B cell (primary cell): Measurements from ENCODE around the gene STXBP1. TPM values are rescaled to one million over a fixed set of nuclear protein-coding genes. Genes with fewer than 3 reads are reported as not detected.

Experiments
- ATAC-seq: fragments of 200-7000 bp; cut with Tn5 transposase; one replicate; pipeline ENCODE4 v1.10.0; 2021; ENCODE audit warnings: low read depth, mild to moderate bottlenecking, moderate number of reproducible peaks, moderate library complexity
- CTCF ChIA-PET: fragments of 350-600 bp; sonication (Branson Sonifier 250); formaldehyde crosslinking; loops from one replicate; lab custom pipeline; 2021; ENCODE audit warnings: antibody characterized with exemption, inconsistent platforms; lab: Charles Lee
- POLR2A ChIA-PET: fragments of 350-600 bp; sonication (Branson Sonifier 250); formaldehyde crosslinking; loops from one replicate; lab custom pipeline; 2021; ENCODE audit warnings: antibody characterized with exemption; lab: Charles Lee
- DNase-seq: peaks from one replicate; pipeline ENCODE4 v3.0.0; 2013
- H2AFZ ChIP-seq: 2 replicates; pipeline ENCODE4 v1.6.1; 2012; ENCODE audit warnings: mild to moderate bottlenecking, low read depth, low read length; ENCODE audit not compliant: insufficient read depth, poor library complexity, severe bottlenecking
- H3K27ac ChIP-seq, 2 donors: 1 replicate in 1 of 2; 2 replicates in 1 of 2; pipeline ENCODE4 v1.5.1; 2012 to 2013; ENCODE audit warnings: low read length in 2 of 2, mild to moderate bottlenecking in 2 of 2, moderate library complexity in 1 of 2
- H3K27me3 ChIP-seq, 4 experiments: fragments of 200-600 bp in 1 of 4; sonication (generic) in 1 of 4; replicated peaks in 1 of 4; 1 replicate in 2 of 4; 2 replicates in 2 of 4; pipeline versions ENCODE4 v1.6.1 to v1.7.0; 2013 to 2016; ENCODE audit warnings: low read length in 3 of 4, mild to moderate bottlenecking in 2 of 4, mixed read lengths in 1 of 4, moderate library complexity in 1 of 4; ENCODE audit not compliant: insufficient read depth in 4 of 4, control insufficient read depth in 3 of 4; ENCODE audit errors: control extremely low read depth in 1 of 4
- H3K36me3 ChIP-seq, 2 experiments: replicated peaks in 1 of 2; 1 replicate in 1 of 2; 2 replicates in 1 of 2; pipeline versions ENCODE4 v1.6.1 to v1.7.1; 2013; ENCODE audit warnings: low read length in 1 of 2; ENCODE audit not compliant: insufficient read depth in 2 of 2, control insufficient read depth in 1 of 2; ENCODE audit errors: control extremely low read depth in 1 of 2, extremely low read depth in 1 of 2
- H3K4me1 ChIP-seq, 2 donors: fragments of 200-600 bp in 1 of 2; sonication (generic) in 1 of 2; 1 replicate in 1 of 2; 2 replicates in 1 of 2; pipeline versions ENCODE4 v1.5.1 to v1.6.1; 2013 to 2017; ENCODE audit warnings: low read length in 2 of 2; ENCODE audit not compliant: control insufficient read depth in 2 of 2, insufficient read depth in 2 of 2
- H3K4me2 ChIP-seq: replicated peaks from 2 replicates; pipeline ENCODE3; 2012; ENCODE audit warnings: mild to moderate bottlenecking, low read depth, low read length; ENCODE audit not compliant: poor library complexity, severe bottlenecking
- H3K4me3 ChIP-seq, 5 experiments: fragments of 200-600 bp in 1 of 5; sonication (generic) in 1 of 5; 1 replicate in 3 of 5; 2 replicates in 2 of 5; pipeline versions ENCODE4 v1.5.1 to v1.7.0; 2011 to 2016; ENCODE audit warnings: low read length in 4 of 5, mild to moderate bottlenecking in 4 of 5, low read depth in 2 of 5, control low read depth in 1 of 5, moderate library complexity in 1 of 5; ENCODE audit not compliant: insufficient read depth in 1 of 5; ENCODE audit errors: control extremely low read depth in 1 of 5, extremely low read depth in 1 of 5
- H3K79me2 ChIP-seq: fragments of 200-600 bp; sonication (generic); one replicate; pipeline ENCODE4 v1.6.0; 2016; ENCODE audit warnings: low read length; ENCODE audit not compliant: control insufficient read depth, insufficient read depth
- H3K9ac ChIP-seq: fragments of 200-600 bp; sonication (generic); 2 replicates; pipeline ENCODE4 v1.6.1; 2017; ENCODE audit warnings: mild to moderate bottlenecking, low read length, moderate library complexity
- H3K9me3 ChIP-seq, 3 donors: one replicate each; pipeline versions ENCODE4 v1.6.1 to v1.7.1; 2013; ENCODE audit warnings: low read length in 2 of 3; ENCODE audit not compliant: control insufficient read depth in 2 of 3, insufficient read depth in 1 of 3; ENCODE audit errors: control extremely low read depth in 1 of 3
- H4K20me1 ChIP-seq: 2 replicates; pipeline ENCODE4 v1.6.0; 2012; ENCODE audit warnings: mild to moderate bottlenecking, low read length; ENCODE audit not compliant: insufficient read depth, control insufficient read depth, poor library complexity, severe bottlenecking
- H3K27ac Mint-ChIP-seq: one replicate; pipeline ENCODE4 v1.8.0; 2021; ENCODE audit warnings: mixed read lengths
- H3K27me3 Mint-ChIP-seq: one replicate; pipeline ENCODE4 v1.8.0; 2021; ENCODE audit warnings: mixed read lengths
- H3K4me1 Mint-ChIP-seq: one replicate; pipeline ENCODE4 v1.8.0; 2021; ENCODE audit warnings: mixed read lengths
- H3K4me3 Mint-ChIP-seq: one replicate; pipeline ENCODE4 v1.8.0; 2021; ENCODE audit warnings: mixed read lengths
- H3K9me3 Mint-ChIP-seq: one replicate; pipeline ENCODE4 v1.8.0; 2022; ENCODE audit warnings: mixed read lengths; ENCODE audit not compliant: insufficient read depth
- CTCF ChIP-seq: fragments of 200-600 bp; IDR thresholded peaks from one replicate; pipeline ENCODE4 v1.8.0; 2022; ENCODE audit warnings: antibody characterized with exemption, mild to moderate bottlenecking
- EZH2 ChIP-seq: IDR thresholded peaks from 2 replicates; pipeline ENCODE4 v1.6.1; 2012; ENCODE audit warnings: borderline replicate concordance, low read depth, mild to moderate bottlenecking, moderate library complexity, low read length; ENCODE audit not compliant: insufficient read depth, poor library complexity, severe bottlenecking
- WGBS: methylation state at CpG from one replicate; pipeline ENCODE4 v1.1.5; 2013; ENCODE audit warnings: missing lambda C conversion rate; ENCODE audit not compliant: insufficient coverage; 5-methylcytosine and 5-hydroxymethylcytosine counted together
- intact Hi-C: fragments of 100-400 bp; cut with micrococcal nuclease; formaldehyde crosslinking; loops from one replicate; pipeline ENCODE4 v1.10.0; 2022
- polyA plus RNA-seq: library from polyadenylated mRNA; depleted of rRNA; stranded (reverse); fragments of >200 nt; gene quantifications from 2 replicates; pipeline ENCODE4 v1.2.3, GENCODE V29; 2012
- total RNA-seq, 2 donors: library from RNA; stranded (reverse); fragments of 120-200 nt in 1 of 2; gene quantifications; 1 replicate in 1 of 2; 2 replicates in 1 of 2; pipeline versions ENCODE4 v1.2.3 to v1.2.4, GENCODE V29; 2013 to 2022

Gene STXBP1
- total and polyA plus RNA-seq, 2 donors (not counting 1 experiment from before 2014, with no cell fraction given) = 0.62 TPM; not detected in 1

GRCh38 chr9:127626752-127627493 is 14.8 kb downstream of the STXBP1 start:
- no peak for TF ChIP-seq CTCF
- TF ChIP-seq EZH2 = no peak
- Mint-ChIP-seq H3K27me3 (peaks cover 23% of the 10 kb centered on the region), H3K4me1 (no peaks in the 10 kb centered on the region), H3K27ac (no peak overlapping the region), H3K9me3 (no peaks in the 10 kb centered on the region), H3K4me3 (no peak overlapping the region)
- no peaks in the 10 kb centered on the region for H3K36me3 ChIP-seq
- no peak overlapping the region for H3K27ac ChIP-seq
- no peak overlapping the region for H2AFZ ChIP-seq
- no peaks in the 10 kb centered on the region for H3K4me1 ChIP-seq
- intact Hi-C loops = no loop called here
- H3K79me2 ChIP-seq = no peaks in the 10 kb centered on the region
- CTCF ChIA-PET = interaction anchor here (0.6 kb wide), 1 partner anchor 242 kb away, joined by 3 read pairs; no protein-coding TSS in a partner anchor
- H3K4me2 ChIP-seq = no peak overlapping the region
- H3K9ac ChIP-seq = no peak overlapping the region
- no peaks in the 10 kb centered on the region for H3K27me3 ChIP-seq
- 17% methylated on average over 1 of the region's 8 CpGs for WGBS
- no peaks in the 10 kb centered on the region for H4K20me1 ChIP-seq
- ATAC-seq (no peak), DNase-seq (no peak)
- H3K4me3 ChIP-seq = no peak overlapping the region
- POLR2A ChIA-PET = no interaction called here
- H3K9me3 ChIP-seq = peaks cover 0 to 6% (median 0%) of the 10 kb centered on the region in 3 donors

- Mint-ChIP-seq H3K27ac (no peak overlapping the region), H3K4me3 (no peak overlapping the region), H3K9me3 (no peaks in the 10 kb centered on the region), H3K4me1 (no peaks in the 10 kb centered on the region), H3K27me3 (peaks cover 25% of the 10 kb centered on the region)
- H3K27ac ChIP-seq = no peak overlapping the region
- H3K27me3 ChIP-seq = no peaks in the 10 kb centered on the region
- intact Hi-C loops = no loop called here
- 80% methylated on average over 1 of the region's 2 CpGs for WGBS
- no peaks in the 10 kb centered on the region for H3K36me3 ChIP-seq
- H3K9ac ChIP-seq = no peak overlapping the region
- no peak for ATAC-seq
- no peaks in the 10 kb centered on the region for H4K20me1 ChIP-seq
- DNase-seq = no peak
- H3K4me2 ChIP-seq = no peak overlapping the region
- TF ChIP-seq EZH2 (no peak), CTCF (no peak)
- no peaks in the 10 kb centered on the region for H3K79me2 ChIP-seq
- no peak overlapping the region for H3K4me3 ChIP-seq
- ChIA-PET POLR2A (no interaction called here), CTCF (interaction anchor here (0.6 kb wide), 2 partner anchors 242 to 838 kb away, joined by 3 read pairs; no protein-coding TSS in a partner anchor)
- H3K4me1 ChIP-seq = no peaks in the 10 kb centered on the region
- peaks cover 0 to 6% (median 0%) of the 10 kb centered on the region in 3 donors for H3K9me3 ChIP-seq
- H2AFZ ChIP-seq = no peak overlapping the region
Observed at GRCh38 chr9:127627494-127627855, 15.4 kb downstream of the STXBP1 start.
